ENCODE measurements around the gene ANKMY1.

DNA sequence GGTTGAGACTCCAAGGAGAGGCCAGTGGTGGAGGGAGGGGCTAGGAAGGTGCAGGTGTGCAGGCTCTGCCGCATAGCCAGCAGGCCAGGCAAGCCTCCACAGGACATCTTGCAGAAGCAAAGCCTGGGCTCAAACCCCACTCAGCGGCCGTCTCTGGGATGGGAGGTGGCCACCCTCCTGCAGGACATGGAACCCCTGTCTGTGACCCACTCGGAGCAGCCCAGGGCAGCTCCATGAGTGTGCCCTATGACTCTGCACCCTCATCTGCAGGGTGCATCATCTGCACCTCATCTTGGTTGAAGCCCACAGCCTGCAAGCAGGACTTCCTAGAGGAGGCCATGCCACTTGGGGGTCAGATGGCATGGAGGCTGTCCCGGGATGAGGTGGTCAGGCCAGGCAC lies 76.1 kb downstream of the ANKMY1 start:
- TF ChIP-seq, protein P1, sequence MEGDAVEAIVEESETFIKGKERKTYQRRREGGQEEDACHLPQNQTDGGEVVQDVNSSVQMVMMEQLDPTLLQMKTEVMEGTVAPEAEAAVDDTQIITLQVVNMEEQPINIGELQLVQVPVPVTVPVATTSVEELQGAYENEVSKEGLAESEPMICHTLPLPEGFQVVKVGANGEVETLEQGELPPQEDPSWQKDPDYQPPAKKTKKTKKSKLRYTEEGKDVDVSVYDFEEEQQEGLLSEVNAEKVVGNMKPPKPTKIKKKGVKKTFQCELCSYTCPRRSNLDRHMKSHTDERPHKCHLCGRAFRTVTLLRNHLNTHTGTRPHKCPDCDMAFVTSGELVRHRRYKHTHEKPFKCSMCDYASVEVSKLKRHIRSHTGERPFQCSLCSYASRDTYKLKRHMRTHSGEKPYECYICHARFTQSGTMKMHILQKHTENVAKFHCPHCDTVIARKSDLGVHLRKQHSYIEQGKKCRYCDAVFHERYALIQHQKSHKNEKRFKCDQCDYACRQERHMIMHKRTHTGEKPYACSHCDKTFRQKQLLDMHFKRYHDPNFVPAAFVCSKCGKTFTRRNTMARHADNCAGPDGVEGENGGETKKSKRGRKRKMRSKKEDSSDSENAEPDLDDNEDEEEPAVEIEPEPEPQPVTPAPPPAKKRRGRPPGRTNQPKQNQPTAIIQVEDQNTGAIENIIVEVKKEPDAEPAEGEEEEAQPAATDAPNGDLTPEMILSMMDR (IDR thresholded peaks at IDR 0.05): no peak
- TF ChIP-seq POLR2AphosphoS5 (IDR thresholded peaks at IDR 0.05): no peak
- no peak for TF ChIP-seq POLR2A (IDR thresholded peaks at IDR 0.05)
